DMS114 treated with DMSO at 0.1 percent for 48 hours (cell line): ENCODE data around the gene MRPL9.

ENCODE experiments used
- DNase-seq: peaks from one replicate; lab custom pipeline; 2025; ENCODE audit not compliant: unreplicated experiment; lab: John Stamatoyannopoulos, UW

The MRPL9 gene

DNA sequence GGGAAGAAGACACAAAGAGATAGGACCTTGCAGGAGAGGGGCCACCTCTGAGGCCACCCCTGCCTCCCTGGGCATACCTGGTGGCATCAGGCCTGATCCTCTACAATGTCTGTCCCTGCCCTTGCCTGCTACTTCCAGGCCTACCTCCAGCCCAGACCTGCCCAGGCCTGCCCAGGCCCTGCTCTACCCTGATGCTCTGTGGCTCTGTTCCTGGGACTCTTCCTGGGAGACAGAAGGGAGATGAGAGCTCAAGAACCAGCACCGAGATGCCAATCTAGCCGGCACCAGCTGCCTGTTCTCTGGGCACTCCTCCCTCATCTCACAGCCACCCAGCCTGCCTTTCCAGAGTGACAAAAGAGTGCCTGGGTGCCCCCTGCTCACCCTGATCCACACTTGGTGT, 49.4 kb downstream of the MRPL9 start:
- no peak for DNase-seq

DNA sequence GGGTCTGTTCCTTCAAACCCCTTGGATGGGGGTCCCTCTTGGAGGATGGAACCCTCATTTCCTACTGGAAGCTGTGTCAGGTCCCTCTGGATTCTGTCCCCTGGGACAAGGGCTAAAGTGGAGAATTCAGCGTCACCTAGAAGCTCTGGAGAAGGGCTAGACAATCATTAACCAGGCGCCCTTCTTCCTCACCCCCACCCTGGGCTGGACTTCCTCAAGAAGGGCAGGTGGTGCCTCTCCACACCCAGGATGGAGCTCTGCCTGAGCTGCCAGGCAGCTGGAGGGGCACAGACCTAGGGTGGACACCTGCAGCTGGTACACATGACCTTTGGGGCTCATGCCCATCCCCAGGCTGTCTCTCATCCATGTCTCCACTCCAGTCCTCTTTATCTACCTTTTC, 50.3 kb downstream of the MRPL9 start:
- no peak for DNase-seq

DNA sequence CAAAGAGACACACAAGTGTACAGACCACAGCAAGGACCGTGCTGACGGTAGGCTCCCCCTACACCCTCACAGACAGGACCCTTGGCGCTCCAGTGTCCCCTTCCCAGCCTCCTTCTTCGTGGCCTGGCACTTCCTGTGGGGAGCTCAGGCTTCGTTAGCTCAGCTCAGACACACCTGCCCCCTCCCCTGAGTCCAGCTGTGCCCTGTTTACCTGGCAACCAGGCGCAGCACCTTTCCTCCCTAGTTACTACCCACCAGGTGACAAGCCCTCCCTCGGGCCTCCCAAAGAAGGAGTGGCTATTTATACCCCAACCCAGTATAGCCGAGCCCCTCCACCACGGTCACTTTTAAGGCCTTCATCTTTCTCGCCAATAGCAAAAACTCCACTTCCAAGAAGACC, 51.3 kb downstream of the MRPL9 start:
- DNase-seq = no peak

DNA sequence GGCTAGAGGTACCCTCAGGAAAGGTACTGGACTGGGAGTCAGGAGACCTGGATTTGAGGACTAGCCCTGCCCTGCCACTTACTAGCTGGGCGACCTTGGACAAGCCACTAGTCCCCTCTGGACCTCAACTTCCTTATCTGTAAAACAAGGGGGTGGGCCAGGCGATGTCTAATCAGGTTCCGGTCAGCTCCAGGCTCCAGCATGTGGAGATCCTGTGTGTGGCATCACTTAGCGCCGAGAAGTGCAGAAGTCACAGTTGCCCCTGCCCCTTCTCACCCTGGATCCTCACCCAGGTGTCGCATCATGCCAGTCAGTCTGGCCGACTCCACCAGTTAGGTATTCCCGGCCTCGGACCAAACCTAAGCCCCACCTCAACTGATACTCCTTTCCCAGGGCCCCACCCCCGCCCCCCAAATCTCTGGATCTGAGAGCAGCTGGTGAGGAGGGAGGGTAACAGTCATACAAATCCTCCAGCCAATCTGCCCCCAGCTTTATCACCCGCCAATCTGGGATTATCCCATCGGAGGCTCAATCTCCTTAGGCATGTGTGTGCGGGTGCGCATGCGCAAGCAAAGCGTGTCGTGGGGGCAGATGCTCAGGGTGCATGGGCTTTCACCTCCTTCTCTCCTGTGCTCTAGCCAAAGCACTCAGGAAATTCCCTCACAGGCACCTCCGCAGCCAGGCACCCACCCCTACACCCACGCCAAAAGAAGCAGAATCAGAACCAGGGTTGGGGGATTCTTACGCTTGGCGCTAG, 52.1 kb downstream of the MRPL9 start:
- DNase-seq = no peak

DNA sequence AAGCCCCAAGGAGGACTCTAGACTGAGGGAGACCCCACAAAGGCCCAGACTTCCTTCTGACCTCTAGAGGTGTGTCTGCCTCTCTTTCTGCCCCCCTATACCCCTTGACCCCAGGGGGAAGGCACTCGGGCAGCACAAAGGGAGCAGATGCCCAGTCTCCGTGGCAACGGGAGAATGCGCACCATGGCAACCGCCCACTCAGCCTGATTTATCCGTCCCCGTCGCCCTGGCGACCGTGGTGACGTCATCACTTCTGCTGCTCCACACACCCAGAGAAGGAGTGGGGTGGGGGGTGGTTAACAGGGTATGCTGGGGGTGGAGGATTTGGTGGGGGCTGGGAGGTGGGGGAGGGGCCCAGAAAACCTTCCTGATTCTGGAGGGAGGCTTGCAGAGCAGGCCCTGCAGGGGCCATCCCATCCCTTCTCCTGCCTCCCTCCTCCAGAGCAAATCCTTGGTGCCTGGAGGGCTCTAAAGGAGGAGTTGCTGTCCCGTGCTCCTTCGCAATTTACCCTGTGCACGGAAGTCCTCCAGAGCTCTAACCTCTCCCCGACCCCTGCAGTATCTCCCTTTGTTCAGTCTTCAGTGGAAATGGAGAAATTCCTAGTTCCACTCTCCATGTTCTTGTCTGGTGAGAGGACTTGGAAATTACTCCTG, 53.0 kb downstream of the MRPL9 start:
- no peak for DNase-seq
